NCI-H510A treated with DMSO at 0.1 percent for 48 hours (cell line): ENCODE data around the gene TNIP2.
"Not testable (repeated sequence)": the region's sequence is repeated elsewhere in the genome, so short reads cannot be mapped to it uniquely, and the experiment has no call there.

Experiments
- DNase-seq: peaks from one replicate; lab custom pipeline; 2025; lab: John Stamatoyannopoulos, UW

TNIP2 gene

DNA sequence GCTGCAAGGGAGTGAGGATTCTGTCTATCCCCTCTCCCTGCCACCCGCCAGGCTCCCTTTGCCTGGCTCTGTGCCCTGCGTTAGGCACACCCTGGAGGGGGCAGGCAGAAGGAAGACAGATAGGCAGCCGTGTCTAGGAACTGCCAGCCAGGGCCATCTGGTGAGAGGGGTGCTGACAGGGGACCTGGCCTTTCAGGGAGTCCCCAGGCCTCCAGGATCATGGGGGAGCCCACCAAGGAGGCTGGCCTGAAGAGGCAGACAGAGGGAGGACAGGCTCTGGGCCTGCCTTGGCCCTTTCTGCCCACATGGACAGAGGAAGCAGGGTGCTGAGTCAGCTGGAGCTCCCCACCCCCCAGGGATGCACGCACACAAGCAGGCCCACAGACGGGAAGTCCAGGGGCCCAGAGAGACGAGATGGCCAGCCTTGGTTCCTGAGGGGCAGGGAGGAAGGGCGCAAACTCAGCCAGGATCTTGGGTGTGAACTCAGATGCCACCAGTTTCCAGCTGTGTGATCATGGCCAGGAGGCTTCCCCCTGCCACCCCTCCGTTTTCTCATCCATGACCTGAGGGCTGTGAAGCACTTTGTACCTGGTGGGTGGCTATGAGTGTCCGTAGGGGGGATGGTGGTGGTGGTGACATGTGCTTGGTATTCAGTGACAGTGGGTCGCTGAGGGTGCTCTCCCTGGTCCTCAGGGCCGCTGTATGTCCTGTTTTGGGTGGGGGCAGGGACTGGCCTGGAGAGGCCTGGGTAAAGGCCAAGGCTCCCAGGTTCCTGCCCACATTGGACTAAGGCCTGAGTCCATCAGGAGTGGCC lies 38.6 kb upstream of the TNIP2 start:
- DNase-seq: no peak

DNA sequence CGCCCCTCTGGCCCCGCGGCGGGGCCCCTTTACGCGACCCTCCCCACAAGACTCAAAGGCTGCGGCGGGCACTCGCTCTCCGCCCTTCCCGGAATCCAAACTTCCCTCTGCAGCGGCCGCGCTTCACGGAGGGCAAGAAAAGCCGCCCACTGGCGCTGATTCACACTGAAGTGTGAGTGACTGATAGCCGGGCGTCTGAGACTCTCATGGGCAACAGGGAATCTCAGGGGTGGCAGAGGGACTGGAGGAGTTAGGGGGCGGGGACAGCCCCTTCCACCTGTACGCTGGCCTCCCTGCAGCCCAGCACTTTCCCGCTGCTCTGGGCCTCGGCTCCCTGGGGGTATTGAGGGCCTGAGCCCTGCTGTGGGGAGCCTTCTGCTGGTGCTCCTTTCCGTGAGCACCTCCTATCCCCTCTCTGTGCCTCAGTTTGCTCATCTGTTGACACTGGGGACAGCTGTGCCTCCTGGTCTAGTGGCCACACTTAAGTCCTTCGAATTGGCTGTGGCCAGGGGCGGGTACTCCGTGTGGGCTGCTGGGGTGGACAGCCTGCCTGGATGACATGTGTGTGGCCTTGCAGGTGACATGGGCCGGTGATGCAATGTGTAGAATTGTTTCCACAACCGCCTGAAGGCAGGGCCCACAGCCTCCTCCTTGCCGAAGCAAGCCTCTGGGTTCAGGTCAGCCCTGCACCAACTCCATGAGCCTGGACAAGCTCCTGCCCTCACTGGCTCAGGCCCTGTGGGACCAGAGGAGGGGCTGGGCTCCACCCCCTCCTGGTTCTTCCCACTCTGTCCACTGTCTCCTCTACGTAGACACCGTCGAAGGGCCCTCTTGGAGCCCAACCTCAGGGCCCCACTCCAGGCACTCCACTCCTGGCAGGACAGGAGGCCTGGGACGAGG lies 37.7 kb upstream of the TNIP2 start:
- no peak for DNase-seq

DNA sequence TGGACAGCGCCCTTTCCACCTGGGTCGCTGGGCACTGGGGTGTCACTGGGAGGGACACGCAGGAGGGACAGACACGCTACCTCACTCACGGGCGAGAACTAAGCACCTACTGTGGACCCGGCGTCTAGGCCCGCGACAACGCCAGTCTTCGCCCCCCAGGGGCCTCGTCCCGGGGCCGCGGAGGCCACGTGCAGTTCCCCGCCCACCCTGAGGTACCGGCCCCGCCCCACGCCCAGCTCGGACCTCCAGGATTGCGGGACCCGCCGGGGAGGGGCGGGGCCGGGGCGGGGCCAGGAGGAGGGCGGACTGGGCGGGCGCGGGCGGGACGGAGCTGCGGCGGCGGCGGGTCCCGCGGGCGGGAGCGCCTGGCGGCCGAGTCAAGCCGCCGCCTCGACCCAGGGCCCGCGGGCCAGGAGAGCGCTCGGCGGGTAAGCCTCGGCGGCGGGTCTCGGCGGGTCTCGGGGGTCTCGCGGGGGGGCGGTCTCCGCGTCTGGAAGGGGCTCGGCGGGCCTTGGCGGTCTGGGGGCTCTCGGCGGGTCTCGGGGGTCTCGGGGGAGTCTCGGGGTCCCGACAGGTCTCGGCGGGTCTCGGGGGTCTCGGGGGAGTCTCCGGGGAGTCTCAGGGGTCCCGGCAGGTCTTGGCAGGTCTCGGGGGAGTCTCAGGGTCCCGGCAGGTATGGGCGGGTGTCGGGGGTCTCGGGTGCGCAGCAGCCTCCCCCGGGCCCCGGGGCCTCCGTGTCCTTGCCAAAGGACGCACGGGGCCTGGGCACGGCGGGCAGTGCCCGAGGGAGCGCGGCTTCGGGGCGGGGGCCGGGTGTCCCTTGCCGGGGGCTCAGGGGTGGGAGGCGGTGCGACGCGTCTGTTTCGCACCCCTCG lies 36.8 kb upstream of the TNIP2 start, which contains the start of gene SH3BP2:
Gene SH3BP2, plus strand, starts transcription at position 375 of the 875 bp plus-strand sequence. CDS start 27,533 bp downstream, outside the sequence.
- DNase-seq: no peak

DNA sequence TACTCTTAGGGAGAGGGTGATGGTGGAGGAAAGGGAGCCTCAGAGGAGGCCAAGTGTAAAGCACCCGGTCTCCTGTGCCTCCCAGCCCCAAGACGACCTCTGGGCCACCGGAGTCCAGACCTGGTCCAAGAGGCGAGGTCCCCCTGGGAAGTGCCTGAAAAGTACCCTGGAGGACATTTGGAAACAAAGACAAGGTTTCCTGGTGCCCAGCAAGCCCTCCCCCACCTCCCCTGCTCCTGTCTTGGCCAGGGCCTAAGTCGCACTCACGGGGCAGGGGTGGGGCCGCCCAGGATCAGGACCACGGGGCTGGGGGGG lies 36.2 kb upstream of the TNIP2 start:
- no peak for DNase-seq

DNA sequence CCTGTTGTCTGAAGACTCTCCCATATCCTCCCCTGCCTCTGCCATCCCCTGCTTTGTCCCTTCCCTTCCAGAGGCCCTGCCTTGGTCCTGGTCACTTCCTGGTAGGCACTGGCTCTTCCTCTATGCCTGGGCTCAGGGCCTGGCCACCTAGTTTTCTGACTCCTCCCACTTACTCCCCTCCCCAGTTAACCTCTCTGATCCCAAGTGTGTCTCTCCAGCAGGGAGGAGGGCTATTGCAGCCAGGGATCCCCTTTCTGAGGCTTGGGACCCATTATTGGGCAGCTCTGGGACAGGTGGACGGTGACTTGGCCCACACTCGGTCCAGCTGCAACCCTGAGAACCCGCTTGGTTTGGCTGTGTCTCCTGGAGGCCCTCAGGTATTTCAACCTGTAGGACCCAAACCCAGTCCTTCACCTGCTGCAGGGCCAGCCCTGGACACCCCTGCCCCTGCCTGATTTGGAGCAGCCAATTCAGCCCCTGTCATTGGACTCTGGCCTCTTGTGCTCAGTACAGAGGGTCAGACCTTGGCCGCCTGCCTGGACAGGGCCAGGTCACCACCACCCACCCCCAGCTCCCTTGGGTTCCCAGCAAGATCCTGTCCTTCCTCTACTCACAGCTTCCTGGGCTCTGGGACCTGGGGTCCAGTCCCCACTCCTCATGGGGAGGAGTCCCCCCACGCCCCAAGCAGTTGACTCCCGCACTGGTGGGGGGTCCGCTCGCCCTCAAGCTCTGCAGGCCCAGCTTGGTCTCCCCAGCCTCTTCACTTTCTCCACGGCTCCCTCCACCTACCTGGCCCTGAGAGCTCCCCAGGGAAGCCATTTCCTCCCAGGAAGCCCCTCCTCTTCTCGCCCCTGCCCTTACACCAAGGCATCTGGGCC lies 35.6 kb upstream of the TNIP2 start:
- DNase-seq: no peak

DNA sequence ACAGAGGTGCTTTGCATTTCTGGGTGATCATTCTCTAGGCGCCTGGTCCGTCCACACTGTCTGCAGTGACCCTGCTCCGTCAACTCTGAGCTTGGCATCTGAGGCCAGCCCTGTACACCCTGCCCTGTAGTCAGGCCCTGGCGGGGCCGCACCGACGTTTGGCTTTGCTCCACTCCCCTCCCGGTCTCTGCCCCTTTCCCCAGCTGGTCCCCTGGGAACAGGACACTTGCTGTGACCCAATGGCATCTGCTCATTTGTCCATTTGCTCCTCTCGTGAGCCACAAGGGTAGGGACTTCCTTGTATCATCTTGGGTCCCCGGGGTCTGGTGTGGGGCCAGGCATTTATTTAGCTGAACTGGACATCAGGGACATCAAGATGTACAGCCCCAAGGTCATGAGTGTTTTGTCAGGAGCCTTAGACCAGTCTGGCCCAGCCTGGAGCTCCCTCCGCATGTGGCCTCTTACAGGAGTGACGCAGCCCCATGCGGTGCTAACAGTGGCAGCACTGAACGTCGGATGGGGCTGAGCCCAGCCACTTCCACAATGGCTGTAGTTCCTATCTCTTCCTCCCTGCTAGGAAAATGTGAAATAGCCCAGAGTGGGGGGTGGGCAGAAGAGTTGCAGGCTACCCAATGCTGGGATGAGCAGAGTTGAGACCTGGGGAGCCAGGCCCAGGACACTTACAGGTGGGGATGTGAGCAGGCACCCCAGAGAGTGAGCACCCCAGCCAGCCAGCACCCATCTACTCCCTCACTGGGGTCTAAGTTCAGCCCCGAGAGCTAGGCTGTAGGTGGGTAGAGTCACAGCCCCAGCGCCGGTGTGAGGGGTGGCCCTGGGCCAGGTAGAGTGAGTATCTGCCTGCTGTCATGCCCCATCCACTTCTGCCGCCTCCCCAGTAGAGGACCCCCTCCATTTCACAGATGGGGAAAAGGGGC lies 34.7 kb upstream of the TNIP2 start:
- no peak for DNase-seq

DNA sequence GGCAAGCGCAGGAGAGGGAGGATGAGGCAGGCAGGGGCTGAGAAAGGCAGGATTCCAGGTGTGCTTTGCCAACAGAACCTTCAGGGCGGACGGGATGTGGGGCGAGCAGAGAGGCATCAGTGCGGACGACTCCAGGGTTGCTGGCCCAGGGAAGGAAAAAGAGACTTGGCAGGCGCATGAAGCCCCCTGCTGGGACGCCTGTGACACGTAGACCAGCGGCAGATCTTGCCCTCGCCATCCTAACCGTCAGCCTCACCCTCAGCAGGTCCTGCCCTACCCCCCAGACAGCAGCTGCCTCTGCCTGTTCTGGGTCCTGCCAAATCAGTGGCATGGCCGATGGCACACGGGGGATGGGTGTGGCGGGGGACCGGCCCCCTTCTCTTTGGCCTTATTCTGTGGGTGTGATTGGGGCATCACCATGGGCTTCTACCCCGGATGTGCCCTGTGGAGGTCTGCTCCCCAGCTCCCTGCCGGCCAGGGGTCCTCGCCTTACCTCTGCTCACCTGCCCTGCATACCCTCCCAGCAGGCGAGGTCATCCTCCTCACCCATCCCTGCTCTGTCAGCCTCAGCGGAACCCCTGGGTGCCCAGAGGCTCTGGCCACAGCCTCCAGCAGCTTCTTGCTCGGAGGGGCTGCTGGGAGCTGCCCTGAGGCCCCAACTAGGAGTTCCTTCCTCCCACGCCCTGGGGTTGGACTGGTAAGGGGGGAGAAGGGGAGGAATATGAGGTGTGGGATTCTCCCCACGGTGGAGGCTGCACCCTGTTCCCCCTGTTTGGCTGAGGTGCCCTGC lies 33.9 kb upstream of the TNIP2 start:
- no peak for DNase-seq

DNA sequence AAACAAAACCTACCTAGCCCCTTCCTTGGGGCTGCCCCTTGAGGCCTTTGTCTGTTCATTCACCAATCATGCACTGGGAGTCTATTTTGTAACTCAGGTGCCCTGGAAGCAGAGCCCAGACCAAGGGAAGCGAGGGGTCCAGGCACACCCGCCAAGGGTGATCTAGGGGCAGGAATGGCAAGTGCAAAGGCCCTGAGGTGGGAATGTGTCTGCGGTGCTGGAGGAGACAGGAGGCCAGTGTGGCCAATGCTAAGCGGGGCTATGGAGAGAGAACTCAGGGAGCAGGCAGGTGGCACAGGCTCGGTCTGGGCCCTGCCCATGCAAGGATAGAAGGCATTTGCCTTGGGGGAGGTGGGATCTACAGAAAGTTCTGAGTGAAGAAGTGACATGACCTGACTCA lies 33.2 kb upstream of the TNIP2 start:
- DNase-seq: no peak

DNA sequence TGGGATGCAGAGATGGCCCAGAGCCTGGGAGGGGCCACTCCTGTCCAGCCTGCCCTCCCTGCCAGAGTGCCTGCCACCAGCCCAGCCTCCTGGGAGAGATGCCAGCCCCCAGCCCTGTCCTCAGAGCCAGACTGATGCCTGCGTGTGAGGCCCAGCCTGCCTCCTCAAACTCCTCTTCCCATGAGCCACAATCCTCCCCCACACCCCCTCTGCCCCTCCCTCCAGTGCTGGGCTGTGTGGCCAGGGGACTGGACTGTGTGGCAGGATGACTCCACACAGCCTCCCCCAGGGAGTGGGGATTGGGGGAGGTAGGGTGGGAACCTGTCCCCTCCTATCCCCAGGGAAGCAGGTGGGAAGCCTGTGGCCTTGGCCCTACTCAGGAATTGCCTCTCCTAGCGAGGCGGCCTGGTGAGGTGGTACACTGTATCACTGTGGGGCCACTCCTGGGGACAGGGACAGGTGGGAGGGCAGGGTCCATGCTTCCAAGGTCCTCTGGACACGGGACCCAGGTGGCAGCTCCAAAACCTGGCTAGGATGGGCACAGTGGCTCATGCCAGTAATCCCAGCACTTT lies 32.5 kb upstream of the TNIP2 start:
- DNase-seq: no peak

DNA sequence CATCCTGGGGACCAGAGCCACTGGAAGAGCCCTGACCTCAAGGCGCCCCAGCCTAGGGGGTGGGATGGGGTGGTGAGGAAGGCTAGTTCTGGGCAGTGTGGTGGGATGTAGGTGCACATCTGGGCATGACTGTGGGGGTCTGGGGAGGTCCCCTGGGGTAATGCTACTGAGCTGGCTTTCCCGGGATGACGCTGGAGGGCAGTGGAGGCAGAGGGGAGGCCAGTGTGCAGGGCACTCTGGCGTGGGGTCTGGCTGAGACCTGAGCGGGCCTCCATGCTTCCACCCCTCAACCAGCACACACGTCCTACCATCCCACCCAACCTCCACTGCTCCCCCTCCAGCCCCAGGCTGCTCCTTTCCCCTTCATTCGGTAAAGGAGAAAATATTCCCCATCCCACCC lies 32.0 kb upstream of the TNIP2 start:
- no peak for DNase-seq

DNA sequence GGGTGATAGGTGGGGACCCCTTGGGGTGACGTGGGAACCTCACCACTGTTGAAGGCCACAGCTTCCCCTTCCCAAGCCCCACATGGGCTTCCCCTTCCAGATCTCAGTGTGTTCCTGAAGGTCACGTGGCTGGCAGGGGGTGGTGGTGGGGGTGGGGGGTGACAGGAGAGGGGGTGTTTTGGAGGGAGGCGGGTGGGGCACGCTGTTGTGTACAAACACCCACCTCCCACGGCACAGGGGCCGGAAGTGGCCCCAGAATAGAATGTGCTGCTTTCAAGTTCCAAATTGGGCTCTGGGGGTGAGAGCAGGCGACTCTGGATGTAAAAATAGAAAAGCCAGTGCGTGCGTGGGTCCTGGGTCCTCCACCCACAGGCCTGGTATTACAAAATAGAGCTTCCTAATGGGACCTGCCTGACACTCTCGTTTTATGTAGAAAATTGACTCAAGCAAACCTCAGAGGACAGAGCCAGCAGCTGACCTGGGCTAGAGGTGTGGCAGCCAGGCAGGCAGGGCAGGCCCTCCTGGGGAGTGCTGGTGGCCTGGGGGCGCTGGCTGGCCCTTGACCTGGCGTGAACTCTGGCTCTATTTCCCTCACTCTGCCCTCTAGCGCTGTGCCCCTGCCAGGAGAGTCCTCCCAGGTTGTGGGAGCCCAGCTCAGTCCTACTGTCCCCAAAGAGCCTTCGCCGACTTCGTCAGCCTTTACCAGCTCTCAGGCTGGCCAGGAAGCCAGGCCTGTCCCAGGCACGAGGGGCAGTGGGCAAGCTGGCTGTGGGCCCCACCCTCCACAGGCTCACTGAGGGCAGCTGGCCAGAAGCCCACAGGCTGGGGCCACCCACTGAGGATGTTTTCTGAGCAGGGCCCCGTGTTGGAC lies 31.3 kb upstream of the TNIP2 start:
- no peak for DNase-seq

DNA sequence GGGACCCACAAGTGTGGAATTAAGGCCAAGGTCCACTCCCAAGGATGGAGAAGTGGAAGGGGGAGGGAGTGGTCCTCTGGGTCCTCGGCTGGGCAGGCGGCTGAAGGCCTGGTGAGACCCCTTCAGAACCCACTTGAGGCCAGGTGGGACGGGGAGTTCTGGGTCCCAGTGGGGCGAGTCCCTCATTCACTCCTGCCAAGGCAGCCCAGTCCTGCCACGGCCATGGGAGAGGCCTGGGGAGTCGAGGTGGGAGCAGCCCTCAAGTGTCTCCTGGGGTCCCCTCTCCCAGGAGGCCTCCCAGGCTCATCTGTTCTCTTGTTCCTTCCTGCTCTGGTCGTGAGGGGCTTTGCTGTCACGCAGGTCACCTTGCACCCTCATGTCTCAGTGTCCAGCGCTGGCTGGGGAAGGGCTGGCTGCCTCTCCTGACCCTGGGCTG lies 30.7 kb upstream of the TNIP2 start:
- DNase-seq: no peak

DNA sequence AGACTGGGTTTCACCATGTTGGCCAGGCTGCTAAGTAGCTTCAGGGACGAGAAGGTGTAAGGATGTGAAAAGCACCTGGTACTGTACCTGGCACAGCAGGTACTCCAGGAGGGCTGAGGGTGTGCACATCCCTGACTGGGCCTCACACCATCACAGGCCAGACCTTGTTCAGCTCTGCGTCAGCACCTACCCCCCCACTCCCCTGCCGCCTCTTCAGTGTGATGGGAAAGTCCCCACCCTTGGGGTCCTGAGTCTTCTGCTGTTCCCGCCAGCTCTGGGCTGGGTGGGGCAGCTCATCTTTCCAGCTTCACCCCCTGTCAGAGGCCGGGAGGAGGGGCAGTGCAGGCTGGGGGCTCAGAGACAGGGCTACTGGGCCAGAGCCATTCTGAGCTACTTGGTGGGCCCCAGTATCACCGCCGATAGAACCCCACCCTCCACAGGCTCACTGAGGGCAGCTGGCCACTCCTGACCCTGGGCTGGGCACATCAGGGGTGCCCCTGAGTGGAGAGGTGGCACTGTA lies 30.1 kb upstream of the TNIP2 start:
- DNase-seq: no peak

DNA sequence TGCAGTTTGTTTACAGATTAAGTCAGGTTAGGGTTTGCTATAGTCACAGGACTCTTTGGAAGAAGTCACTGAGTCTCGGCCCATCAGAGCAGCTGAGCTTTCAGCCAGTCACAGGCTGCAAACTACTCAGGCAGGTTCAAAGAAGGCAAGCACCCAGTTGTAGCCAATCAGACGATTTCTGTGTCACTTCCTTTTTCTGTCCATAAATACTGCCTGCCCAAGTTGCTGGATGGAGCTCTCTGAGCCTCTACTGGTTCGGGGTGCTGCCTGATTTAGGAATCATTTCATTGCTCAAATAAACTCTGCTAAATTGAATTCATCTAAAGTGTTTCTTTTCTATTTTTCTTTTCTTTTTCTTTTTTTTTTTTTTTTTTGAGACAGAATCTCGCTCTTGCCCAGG lies 29.5 kb upstream of the TNIP2 start:
- peak; percentile 5 for DNase-seq

DNA sequence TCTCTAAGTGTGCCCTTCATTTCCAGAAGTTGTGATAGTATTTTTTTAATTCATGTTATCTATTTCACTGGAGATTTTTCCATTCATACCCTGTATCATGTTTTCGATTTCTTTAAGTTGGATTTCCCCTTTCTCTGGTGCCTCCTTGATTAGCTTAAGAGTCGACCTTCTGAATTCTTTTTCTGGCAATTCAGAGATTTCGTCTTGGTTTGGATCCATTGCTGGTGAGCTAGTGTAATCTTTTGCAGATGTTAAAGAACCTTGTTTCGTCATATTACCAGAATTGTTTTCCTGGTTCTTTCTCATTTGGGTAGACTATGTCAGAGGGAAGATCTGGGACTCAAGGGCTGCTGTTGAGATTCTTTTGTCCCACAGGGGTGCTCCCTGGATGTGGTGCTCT lies 27.7 kb upstream of the TNIP2 start:
- no peak for DNase-seq

DNA sequence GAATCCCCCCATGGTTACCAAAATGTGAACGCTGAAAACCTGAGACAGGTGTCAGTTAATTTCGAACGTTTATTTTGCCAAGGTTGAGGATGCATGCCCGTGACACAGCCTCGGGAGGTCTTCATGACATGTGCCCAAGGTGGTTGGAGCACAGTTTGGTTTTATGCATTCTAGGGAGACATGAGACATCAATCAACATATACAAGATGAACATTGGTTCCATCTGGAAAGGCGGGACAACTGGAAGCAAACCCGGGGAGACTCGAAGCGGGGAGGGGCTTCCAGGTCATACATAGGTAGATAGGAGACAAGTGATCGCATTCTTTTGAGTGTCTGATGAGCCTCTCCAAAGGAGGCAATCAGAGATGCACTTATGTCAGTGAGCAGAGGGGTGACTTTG lies 25.8 kb upstream of the TNIP2 start:
- DNase-seq: peak; percentile 11

DNA sequence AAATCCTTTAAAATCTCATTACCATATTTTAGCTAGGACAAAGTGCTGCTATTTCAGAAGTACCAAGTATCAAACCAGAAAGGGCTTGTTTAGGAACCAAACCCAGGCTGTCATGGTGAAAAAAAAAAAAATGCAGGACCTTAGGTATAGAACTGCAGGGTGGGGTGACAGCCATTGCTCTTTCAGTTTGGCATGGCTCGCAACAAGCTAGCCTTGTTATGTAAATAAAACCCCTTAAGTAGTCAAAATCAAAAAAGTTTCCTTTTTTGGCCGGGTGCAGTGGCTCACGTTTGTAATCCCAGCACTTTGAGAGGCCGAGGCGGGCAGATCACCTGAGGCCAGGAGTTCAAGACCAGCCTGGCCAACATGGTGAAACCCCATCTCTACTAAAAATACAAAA lies 24.5 kb upstream of the TNIP2 start:
- DNase-seq: not testable (repeated sequence)

DNA sequence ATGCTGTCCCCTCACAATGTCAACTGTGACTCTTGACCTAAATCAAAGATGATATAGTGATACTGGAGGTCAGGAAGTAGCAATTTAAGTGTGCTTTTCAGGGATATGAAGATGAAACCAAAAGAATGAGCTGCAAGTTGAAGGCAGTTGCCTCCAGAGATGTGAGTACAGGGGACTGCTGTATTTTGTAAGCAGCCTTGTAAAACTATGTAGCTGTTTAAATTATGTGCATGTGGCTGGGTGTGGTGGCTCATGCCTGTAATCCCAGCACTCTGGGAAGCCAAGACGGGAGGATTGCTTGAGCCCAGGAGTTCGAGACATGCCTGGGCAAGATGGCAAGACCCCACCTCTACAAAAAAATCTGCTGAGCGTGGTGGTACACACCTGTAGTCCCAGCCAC lies 15.1 kb upstream of the TNIP2 start:
- no peak for DNase-seq
